Measurements from ENCODE around the gene OSBPL3.

Gene OSBPL3

DNA sequence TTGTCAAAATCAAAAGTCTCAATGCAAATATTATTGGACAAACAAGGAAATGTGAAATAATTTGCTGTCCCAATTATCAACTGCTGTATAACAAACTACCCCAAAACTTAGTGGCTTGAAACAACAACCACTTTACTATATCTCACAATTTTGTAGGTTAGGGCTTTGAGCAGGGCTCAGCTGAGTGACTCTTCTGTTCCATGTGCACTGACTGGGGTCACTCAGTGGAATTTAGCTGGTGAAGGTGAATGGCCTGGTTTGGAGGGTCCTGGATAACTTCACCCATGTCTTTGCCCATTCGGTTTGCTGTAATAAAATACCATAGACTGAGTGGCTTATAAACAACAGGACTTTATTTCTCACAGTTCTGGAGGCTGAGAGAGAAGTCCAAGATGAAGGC is 219.0 kb downstream of the OSBPL3 start:
- TF ChIP-seq RAD21 (IDR thresholded peaks at IDR 0.05; ENCODE audit: low read depth) (no peak), EGR1 (IDR thresholded peaks at IDR 0.05) (no peak), YY1 (IDR thresholded peaks at IDR 0.05; ENCODE audit: low read depth) (no peak), NFIC (IDR thresholded peaks at IDR 0.05) (no peak), REST (IDR thresholded peaks at IDR 0.05; ENCODE audit: low read depth) (no peak), FOXM1 (IDR thresholded peaks at IDR 0.05; ENCODE audit: borderline replicate concordance, low read depth) (no peak), TAF1 (IDR thresholded peaks at IDR 0.05; ENCODE audit: low read depth) (no peak), MAX (IDR thresholded peaks at IDR 0.05) (no peak), TCF12 (IDR thresholded peaks at IDR 0.05; ENCODE audit: low read depth) (no peak), ZBTB7A (IDR thresholded peaks at IDR 0.05; ENCODE audit: low read depth) (no peak)
- TF ChIP-seq, protein P1, sequence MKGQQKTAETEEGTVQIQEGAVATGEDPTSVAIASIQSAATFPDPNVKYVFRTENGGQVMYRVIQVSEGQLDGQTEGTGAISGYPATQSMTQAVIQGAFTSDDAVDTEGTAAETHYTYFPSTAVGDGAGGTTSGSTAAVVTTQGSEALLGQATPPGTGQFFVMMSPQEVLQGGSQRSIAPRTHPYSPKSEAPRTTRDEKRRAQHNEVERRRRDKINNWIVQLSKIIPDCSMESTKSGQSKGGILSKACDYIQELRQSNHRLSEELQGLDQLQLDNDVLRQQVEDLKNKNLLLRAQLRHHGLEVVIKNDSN (IDR thresholded peaks at IDR 0.05): no peak

- TF ChIP-seq ZBTB7A (IDR thresholded peaks at IDR 0.05; ENCODE audit: low read depth) (0 out of 2 replicates have a peak, but pooled peaks have one; percentile 41), TAF1 (IDR thresholded peaks at IDR 0.05; ENCODE audit: low read depth) (no peak), TEAD4 (IDR thresholded peaks at IDR 0.05) (0 out of 2 replicates have a peak, but pooled peaks have one; percentile 7)
These were observed 222.4 kb downstream of the OSBPL3 start, which contains the start of gene GSDME for GRCh38 chr7:24757353-24758275. Gene GSDME (minus strand): TSS chr7:24757464. CDS start chr7:24749774, 7,690 bp downstream.

DNA sequence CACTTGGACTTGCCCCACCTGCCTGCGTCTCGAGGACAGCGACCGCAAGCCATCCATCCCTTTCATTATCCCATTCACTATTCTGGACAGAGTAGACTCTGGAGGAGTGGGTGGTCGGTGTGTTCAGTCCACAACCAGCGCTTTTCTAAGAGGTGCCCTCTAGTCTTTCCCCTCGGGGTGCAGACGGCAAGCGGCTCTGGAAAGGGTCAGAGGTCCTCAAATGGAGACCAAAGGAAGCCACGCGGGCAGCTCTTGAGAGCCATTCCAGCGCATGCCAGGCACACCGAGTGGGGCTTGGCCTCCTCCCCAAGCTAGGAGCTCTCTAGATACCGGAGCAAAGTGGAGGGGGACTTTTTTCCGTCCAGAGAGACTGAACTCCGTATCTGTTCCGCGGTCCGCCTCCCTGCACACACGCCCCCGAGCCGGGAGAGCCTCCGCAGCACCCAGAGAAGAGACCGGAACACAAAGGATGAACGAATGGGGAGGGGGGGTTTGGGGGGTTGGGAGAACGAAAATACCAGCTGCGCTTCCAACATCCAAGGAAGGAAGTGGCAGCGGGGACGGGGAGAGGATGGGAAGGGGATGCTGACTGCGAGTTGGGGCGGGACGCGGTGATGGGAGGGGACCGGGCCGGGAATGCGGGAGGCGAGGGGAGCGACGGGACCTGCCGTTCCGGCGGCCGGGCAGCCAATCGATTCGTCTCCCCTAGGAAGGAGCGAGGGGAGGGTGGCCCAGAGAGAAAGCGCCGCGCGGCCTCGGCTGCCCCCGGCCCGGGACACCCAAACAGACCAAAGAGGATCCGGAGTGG is 223.2 kb downstream of the OSBPL3 start:
- TF ChIP-seq MAX (IDR thresholded peaks at IDR 0.05): peak; percentile 60
- no peak for TF ChIP-seq TAF1 (IDR thresholded peaks at IDR 0.05; ENCODE audit: low read depth)
- TF ChIP-seq ZBTB7A (IDR thresholded peaks at IDR 0.05; ENCODE audit: low read depth): no peak

GRCh38 chr7:24755541-24756407 is 224.2 kb downstream of the OSBPL3 start:
- TF ChIP-seq CEBPB (IDR thresholded peaks at IDR 0.05): no peak

DNA sequence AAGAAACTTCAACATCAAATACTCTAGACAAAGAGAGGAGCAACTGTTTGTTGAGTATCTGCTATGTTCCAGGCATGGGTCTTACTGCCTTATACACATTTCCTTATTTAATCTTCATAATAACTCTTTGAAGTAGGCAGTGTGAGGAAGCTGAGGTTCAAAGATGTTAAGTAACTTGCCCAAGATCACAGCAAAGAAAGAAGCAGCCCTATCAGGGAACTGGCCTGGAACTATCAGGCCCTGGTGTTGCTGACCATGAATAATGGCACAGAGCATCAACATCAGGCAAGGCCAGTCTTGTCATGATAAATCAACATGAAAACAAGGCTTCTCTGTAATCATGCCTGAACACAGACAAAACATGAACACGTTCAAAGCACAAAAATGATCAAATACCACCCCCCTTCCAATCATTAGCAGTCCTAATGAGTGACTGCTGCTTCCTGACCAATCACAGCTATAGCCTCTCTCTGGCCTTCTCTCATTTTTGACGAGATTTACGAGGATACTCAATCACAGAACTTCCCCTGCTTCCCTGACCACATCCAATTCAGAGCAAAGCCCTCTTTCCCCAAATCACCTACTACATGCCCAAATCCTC is 225.0 kb downstream of the OSBPL3 start:
- TF ChIP-seq MAX (IDR thresholded peaks at IDR 0.05): no peak
- TF ChIP-seq EP300 (IDR thresholded peaks at IDR 0.05; ENCODE audit: borderline replicate concordance): no peak

DNA sequence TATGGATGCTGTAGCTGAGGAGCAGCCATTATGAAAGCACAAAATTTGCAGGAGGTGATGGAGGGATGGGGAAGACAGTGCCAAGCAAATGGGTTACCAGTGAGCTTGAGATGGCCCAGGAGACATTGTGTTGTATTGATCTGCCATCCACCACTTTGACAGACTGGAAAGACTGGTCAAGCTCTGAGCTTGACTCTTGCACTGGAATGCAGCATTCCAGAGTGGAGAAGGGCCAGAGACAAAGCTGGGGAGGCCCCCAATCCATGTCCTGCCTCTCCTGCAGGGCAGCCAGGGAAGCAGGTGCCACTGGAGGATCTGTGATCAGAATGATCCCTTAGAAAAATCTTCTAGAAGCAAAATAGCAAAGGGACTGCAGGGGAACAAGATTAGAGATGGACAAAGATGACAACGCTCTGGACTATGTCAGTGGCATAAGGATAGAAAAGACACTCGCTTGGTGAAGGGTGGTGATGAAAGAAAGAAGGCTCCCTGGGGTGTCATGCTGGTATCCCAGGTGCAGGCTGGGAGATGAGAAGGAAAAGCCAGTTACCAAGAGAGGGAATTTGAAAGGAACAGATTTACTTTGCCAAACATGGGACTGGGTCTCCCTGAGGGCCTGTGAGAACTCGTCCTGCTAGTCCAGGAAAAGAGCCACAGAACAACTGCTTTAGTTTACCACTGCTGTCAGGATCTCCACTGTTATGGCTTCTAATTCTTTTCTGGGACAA is 227.7 kb downstream of the OSBPL3 start:
- TF ChIP-seq CREB1 (IDR thresholded peaks at IDR 0.05; ENCODE audit: low read depth) (no peak), CEBPB (IDR thresholded peaks at IDR 0.05) (no peak), EGR1 (IDR thresholded peaks at IDR 0.05) (no peak), REST (IDR thresholded peaks at IDR 0.05; ENCODE audit: low read depth) (no peak), NFIC (IDR thresholded peaks at IDR 0.05) (no peak), TEAD4 (IDR thresholded peaks at IDR 0.05) (no peak), TAF1 (IDR thresholded peaks at IDR 0.05; ENCODE audit: low read depth) (no peak), YY1 (IDR thresholded peaks at IDR 0.05; ENCODE audit: low read depth) (no peak), MAX (IDR thresholded peaks at IDR 0.05) (no peak), TCF12 (IDR thresholded peaks at IDR 0.05; ENCODE audit: low read depth) (no peak), RAD21 (IDR thresholded peaks at IDR 0.05; ENCODE audit: low read depth) (no peak), EP300 (IDR thresholded peaks at IDR 0.05; ENCODE audit: borderline replicate concordance) (no peak)
- TF ChIP-seq, protein P1 (IDR thresholded peaks at IDR 0.05): no peak
